NT2/D1 (cell line): Measurements from ENCODE around the gene SMTNL1.
A peak's percentile ranks its signal among the peaks of the same experiment; 100 is the strongest.

Experiments used
- DNase-seq: peaks from one replicate; pipeline ENCODE4 v3.0.0-alpha.2; 2011; ENCODE audit warnings: low read depth, low spot score
- H3K27me3 ChIP-seq: 2 replicates; pipeline ENCODE4 v1.6.0; 2011; ENCODE audit warnings: mild to moderate bottlenecking; ENCODE audit not compliant: insufficient read length, insufficient read depth
- H3K36me3 ChIP-seq: 2 replicates; pipeline ENCODE4 v1.6.1; 2011; ENCODE audit warnings: mild to moderate bottlenecking, low read length, mixed read lengths; ENCODE audit not compliant: insufficient read depth, insufficient read length
- H3K4me1 ChIP-seq: 2 replicates; pipeline ENCODE4 v1.5.1; 2011; ENCODE audit not compliant: insufficient read depth, insufficient read length
- H3K4me3 ChIP-seq: 2 replicates; pipeline ENCODE4 v1.5.1; 2011; ENCODE audit warnings: low read depth; ENCODE audit not compliant: insufficient read length
- H3K9ac ChIP-seq: 2 replicates; pipeline ENCODE4 v1.6.0; 2011; ENCODE audit warnings: low read depth; ENCODE audit not compliant: insufficient read length
- H3K9me3 ChIP-seq: 2 replicates; pipeline ENCODE4 v1.5.1; 2011; ENCODE audit warnings: mild to moderate bottlenecking, low read length; ENCODE audit not compliant: insufficient read depth
- SUZ12 ChIP-seq: IDR thresholded peaks from 2 replicates; pipeline ENCODE4 v1.6.1; 2011; ENCODE audit not compliant: insufficient read length, insufficient read depth; ENCODE audit errors: extremely low read depth
- YY1 ChIP-seq: IDR thresholded peaks from 2 replicates; pipeline ENCODE4 v1.6.1; 2011; ENCODE audit not compliant: insufficient read length, insufficient read depth
- ZNF274 ChIP-seq: IDR thresholded peaks from 2 replicates; pipeline ENCODE4 v1.6.1; 2011; ENCODE audit warnings: mild to moderate bottlenecking, low read depth, low read length

The SMTNL1 gene

DNA sequence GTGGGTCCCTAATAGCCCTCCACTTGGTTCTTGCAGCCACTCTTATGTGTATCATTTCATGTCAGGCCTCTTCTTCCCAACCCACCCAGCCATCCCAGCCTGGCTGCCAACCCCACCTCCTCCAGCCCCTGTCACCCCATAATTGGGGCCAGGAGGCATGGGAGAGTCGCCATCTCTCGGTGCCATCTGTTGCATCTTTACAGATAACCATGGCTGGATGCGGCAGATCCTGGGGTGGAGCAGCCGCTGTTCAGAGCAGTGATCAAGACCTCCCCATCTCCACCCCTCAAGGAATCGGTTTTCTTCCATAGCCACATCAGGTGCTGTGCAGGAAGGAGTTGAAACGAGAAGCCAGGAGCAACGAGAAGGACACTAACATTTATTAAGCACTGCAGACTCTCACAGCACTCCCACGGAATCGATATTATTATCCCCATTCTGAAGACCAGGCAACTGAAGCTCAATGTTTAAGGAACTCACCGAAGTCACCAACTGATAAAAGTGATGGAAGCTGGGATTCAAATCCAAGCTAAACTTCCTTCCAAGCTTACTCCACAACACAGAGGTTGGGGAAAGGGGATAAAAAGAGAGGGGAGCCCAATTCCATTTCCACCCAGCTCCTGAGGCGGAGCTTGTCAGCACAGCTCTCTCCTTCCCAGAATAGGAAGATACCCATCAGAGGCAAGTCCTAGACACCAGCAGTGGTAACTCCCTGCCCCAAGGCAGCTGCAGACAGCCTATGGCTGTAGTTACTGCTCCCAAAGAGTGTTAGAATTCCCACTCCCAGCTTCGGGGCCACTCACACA is 24.5 kb upstream of the SMTNL1 start:
- H3K9me3 ChIP-seq: no peaks in the 10 kb centered on the region
- H3K27me3 ChIP-seq: peaks cover 49% of the 10 kb centered on the region
- no peak overlapping the region for H3K9ac ChIP-seq
- no peak for DNase-seq
- no peaks in the 10 kb centered on the region for H3K36me3 ChIP-seq
- peaks cover 4% of the 10 kb centered on the region for H3K4me1 ChIP-seq
- TF ChIP-seq YY1 (no peak), SUZ12 (no peak), ZNF274 (no peak)
- H3K4me3 ChIP-seq: no peak overlapping the region

DNA sequence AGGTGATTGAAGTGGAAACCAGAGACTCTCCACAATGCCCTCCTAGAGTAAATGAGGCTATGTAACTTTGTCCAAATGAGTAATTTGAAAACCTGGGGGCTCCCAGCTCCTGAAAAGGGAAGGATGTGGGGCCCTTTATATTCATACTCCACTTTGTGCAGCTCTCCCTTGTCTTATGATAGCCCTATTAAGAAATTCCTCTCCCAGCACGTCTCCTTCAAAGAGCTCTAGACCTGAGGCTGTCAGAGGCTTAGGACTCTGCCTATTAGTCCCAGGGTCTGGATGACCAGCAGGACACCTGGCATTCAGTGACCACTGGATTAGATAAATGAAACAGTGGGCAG is 24.0 kb upstream of the SMTNL1 start:
- no peak overlapping the region for H3K4me3 ChIP-seq
- TF ChIP-seq ZNF274 (no peak), SUZ12 (no peak), YY1 (no peak)

DNA sequence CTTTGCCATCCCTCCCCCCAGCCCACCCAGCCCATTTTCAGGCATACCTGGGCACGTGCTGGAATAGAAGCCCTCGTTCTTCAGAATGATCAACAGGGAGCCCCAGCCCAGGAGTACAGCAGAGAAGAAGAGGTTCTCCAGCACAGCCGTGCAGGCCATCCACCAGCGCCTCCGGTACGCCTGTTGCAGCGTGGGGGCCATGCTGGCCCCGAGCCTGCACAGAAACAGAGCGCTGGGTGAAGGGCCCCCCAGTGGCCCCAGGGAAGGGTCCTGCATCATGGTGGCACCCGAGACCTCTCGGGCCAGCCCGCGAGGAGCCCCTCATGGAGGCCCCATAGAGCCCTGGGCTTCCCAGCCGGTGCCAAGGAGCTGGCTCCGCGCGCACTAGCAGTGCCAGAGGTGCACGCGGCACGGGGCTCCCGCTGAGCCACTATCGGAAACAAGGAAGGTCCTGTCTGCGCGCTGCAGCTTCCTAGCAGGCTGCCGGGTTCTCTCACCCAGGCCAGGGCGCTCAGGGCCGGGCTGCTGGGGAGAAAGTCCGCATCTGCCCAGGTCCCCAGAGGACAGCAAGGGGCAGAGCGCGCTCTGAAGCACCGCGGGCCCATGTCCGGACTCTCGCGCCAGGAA is 23.4 kb upstream of the SMTNL1 start:
- peaks cover 4% of the 10 kb centered on the region for H3K4me1 ChIP-seq
- no peaks in the 10 kb centered on the region for H3K9me3 ChIP-seq
- TF ChIP-seq ZNF274 (no peak), YY1 (no peak), SUZ12 (no peak)
- peak overlapping the region; percentile 84 for H3K9ac ChIP-seq
- peak overlapping the region; percentile 77 for H3K4me3 ChIP-seq
- no peaks in the 10 kb centered on the region for H3K36me3 ChIP-seq
- H3K27me3 ChIP-seq: peaks cover 51% of the 10 kb centered on the region
- DNase-seq: no peak

More for the DNA sequence above, 24.0 kb upstream of the SMTNL1 start:
- H3K9ac ChIP-seq: no peak overlapping the region
- DNase-seq: no peak
- no peaks in the 10 kb centered on the region for H3K9me3 ChIP-seq
- peaks cover 4% of the 10 kb centered on the region for H3K4me1 ChIP-seq
- no peaks in the 10 kb centered on the region for H3K36me3 ChIP-seq
- H3K27me3 ChIP-seq: peaks cover 51% of the 10 kb centered on the region

DNA sequence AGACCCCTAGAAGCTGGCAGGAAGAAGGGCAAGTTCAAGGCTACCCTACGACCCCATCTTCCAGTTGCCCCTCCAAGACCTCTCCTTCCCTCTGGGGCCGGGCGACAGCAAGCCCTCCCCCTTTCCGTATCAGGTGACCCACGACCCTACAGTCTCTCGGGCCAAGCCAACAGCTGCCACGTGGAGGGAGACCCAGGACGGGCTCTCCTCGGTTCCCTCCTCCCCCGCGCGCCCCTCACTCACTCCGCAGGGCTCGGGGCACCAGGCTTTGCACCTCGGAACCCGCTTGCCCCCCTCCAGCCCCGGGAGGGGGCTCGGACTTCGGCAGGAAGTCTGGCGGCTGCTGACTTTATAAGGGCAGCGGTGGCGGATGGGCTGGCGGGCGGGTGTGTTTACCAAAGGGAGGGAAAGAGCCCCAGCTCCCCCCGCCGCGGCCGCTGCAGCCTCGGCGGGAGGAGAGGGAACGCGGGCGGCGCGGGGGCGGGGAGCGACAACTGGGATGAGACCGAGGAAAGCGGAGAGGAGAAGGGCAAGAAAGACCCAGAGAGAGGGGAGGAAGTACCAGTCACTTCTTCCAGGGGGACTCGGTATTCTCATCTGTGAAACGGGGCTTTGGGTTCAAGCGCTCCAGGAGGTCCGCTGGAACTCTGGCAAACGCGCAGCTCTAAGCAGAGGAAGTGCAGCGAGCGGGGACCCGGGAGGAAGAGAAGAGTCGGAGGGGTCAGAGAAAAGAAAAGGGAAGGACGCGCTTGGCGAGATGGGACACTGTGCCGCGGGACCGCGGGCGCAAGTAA is 22.7 kb upstream of the SMTNL1 start:
- no peaks in the 10 kb centered on the region for H3K36me3 ChIP-seq
- TF ChIP-seq ZNF274 (no peak), SUZ12 (peak; percentile 12), YY1 (no peak)
- no peaks in the 10 kb centered on the region for H3K9me3 ChIP-seq
- H3K4me3 ChIP-seq: peak overlapping the region; percentile 77
- no peak for DNase-seq
- peaks cover 51% of the 10 kb centered on the region for H3K27me3 ChIP-seq
- peaks cover 4% of the 10 kb centered on the region for H3K4me1 ChIP-seq
- H3K9ac ChIP-seq: peak overlapping the region; percentile 84

DNA sequence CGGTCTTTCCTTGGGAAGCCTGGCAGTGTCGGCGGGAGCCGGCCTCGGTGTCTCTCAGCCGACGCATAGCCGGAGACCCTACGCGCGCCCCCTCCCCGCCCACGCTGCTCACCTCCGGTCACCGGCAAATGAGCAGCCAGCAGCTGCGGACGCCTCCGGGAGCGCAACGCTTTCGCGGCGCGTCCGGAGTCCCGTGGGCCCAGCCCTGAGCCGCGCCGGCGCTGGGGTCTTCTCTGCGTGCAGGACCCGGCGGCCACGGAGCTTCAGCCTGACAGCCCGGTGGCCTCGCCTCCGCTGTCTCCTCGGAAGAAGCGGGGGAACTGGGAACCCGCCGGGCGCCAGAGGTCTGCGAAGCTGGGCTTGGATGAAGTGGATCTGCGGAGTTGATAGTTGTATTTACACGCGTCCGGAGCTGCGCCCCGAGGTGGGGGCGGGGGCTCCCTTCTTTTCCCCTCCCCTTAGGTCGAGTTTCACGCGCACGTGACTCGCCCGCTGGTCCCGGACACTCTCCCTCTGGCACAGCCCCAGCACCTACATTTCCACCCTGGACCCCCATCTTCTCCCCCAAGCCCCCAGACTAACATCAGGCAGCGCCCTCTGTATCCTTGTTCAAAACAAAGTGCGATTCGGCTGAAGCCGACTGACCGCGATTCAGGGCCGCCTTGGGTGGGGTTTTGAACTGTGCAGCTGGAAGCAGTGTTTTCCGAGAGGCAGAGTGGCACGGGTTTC is 21.9 kb upstream of the SMTNL1 start, which contains the start of gene SLC43A1:
SLC43A1 (minus strand) TSS at position 371 of the 729 bp plus-strand sequence. CDS start 1,591 bp downstream, outside the sequence.
- TF ChIP-seq ZNF274: no peak
- TF ChIP-seq SUZ12: no peak
- TF ChIP-seq YY1: no peak
- no peak for DNase-seq
- H3K27me3 ChIP-seq: peaks cover 51% of the 10 kb centered on the region

DNA sequence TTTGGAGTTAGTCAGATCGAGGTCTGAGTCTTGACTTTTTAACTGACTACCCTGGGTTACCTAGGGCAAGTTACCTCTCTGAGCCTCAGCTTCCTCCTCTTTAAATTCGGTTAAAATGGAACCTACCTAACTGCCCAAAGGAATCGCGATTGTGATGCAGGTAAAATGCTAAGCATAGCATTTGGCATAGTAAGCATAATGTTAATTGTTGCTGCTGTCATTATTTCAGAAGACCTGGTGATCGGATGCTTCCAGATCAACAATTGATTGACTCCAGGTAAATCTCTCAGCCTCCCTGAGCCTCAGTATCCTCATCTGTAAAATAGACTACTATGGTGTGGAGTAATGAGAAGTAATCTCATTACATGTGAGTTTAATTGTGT is 21.3 kb upstream of the SMTNL1 start:
- Histone ChIP-seq H3K27me3 (peaks cover 51% of the 10 kb centered on the region), H3K9ac (peak overlapping the region; percentile 84), H3K4me1 (peaks cover 4% of the 10 kb centered on the region), H3K4me3 (peak overlapping the region; percentile 77), H3K9me3 (no peaks in the 10 kb centered on the region), H3K36me3 (no peaks in the 10 kb centered on the region)
- no peak for TF ChIP-seq YY1
- TF ChIP-seq ZNF274: no peak
- TF ChIP-seq SUZ12: no peak
- DNase-seq: no peak

More for the DNA sequence above, 21.9 kb upstream of the SMTNL1 start, which contains the start of gene SLC43A1:
- H3K4me3 ChIP-seq: peak within 1 kb of the TSS; percentile 77
- peak within 1 kb of the TSS; percentile 84 for H3K9ac ChIP-seq
- H3K36me3 ChIP-seq: no peaks in the 10 kb centered on the region
- H3K9me3 ChIP-seq: no peaks in the 10 kb centered on the region
- peaks cover 4% of the 10 kb centered on the region for H3K4me1 ChIP-seq
